Measurements from ENCODE around the gene SMIM33.
"Not testable (repeated sequence)": the region's sequence is repeated elsewhere in the genome, so short reads cannot be mapped to it uniquely, and the experiment has no call there.

Gene SMIM33

DNA sequence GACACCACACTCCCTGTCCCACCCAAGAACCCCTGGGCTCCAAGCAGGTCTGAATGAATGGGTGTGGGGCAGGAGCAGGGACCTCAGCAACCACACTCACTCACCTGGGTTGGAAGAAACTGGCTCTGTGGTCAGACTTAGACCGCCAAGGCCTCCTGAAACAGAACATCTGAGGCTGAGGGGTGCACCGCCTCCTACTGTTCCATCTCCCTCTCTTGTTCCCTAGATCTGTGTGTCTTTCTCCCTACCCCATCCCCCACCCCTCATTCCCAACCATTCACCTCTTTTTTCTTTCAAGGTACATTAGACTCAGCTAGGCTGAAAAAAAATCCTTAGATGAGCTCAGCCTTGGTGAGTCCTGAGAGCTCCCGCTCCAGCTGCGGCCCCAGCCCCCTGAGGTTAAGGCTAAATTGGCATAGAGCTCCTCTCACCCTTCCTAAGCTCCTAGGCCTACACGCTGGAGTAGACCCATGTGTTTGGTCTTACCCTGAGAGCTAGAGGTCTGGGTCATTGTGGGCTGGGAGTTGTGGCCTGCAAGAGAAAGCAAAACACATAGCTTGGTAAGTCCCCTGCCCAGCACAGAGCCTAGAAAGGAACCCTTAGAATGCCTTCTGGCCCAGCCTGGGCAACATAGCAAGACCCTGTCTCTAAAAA, 13.0 kb upstream of the SMIM33 start:
- no peak for DNase-seq

DNA sequence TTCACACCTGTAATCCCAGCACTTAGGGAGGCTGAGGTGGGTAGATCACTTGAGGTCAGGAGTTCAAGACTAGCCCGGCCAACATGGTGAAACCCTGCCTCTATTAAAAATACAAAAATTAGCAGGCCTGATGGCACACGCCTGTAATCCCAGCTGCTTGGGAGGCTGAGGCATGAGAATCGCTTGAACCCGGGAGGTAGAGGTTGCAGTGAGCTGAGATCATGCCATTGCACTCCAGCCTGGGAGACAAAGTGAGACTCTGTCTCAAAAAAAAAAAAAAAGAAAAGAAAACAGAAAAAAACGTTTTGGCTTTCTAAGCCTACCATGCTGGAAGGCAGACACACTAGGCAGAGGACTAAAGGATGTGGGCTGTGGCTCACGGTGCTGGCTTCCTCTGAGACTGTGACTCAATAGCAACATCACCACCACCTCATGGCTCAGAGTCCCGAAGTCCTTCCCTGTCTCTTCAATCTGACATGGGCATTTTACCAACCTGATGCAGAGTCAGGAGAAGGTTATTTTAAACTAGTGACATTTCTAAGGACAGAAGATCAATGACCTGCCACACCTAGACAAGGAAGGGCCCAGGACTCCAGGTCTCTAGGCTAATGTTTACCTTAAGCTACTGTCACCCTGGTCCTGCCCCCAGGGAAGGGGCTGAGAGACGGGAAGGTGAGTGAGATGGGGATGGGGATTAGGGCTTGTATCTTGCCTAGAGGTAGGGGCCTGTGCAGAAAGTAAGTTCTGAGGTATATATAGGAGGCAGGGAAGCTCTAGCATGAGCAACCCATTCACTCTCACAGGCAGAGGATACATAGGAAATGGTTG, 12.0 kb upstream of the SMIM33 start:
- DNase-seq, result no peak

DNA sequence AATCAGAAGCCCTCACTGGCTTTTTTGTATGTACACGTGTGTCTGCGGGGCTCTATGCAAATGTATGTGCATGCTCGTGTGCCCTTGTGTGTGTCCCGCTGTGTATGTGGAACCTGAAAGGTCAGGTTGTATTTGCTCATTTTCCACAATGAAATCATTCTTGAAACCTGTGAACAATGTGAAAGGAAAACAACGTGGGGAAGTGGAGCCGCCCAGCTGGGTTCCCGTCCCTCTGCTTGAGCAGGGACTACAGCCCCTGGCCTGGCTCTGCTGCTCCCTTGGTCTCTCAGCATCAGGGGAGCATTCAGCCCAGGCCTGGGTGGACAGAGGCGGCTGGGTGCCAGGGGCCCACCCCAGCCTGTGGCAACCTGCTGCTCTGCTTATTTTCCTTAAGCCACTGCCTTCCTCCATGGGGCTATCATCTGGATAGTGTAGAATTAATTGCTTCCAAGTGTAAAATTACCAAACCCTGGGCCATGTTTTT, 11.3 kb upstream of the SMIM33 start:
- no peak for DNase-seq

DNA sequence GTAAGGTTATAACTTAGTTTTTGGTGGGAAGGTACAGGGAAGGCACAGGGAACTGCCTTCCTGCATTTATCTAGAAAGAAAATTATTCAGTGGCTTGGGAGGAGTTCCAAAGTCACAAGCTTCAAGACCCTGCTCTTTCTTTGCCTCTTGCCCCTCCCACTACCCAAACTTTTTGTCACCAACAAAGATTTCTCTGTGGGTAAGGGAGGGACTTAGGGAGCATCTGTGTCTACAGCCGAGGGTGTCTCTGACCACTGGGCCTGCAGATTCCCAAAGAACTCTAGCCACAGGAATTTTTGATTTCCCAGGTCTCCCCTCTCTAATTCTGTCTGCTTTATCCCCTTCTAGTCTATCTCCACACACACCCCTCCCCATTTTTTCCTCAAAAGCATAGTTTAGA, 10.3 kb upstream of the SMIM33 start:
- no peak for DNase-seq

DNA sequence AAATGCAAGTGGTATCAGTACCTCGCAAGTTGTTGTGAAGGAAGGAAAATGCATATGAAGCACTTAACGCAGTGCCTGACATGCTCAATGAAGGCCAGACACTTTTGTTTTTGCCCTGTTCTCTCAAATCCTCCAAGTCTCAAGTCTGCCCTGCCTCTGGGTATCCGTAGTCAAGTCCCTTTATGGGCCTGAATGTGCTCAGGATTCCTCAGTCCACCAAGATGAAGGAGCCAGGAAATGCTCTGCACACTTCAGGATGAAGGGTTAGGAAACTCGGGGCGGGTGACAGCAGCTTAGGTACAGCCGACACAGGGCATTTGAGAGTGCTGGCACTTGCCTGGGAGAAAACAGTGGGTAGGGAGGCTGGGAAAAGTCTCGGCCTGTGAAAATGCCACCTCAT, 9.6 kb upstream of the SMIM33 start:
- DNase-seq, result no peak

DNA sequence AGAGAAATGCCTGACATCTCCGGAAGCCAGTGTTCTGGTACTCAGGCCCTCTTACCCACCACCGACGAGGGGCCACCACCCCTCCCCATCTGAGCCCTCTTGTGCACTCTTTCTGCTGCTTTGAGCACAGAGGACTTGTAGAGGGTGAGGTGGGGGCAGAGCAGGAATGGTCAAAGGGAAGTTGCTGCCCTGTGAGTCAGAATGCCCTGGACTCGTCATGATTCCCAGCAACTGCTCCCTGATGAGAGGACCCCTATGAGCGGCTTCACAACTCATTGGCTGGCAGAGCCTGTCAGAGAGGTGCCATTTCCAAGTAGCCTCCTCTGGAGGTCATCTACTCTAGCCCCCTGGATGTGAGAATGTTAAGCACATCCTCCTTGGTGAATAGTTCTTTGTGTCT, 9.1 kb upstream of the SMIM33 start:
- no peak for DNase-seq

DNA sequence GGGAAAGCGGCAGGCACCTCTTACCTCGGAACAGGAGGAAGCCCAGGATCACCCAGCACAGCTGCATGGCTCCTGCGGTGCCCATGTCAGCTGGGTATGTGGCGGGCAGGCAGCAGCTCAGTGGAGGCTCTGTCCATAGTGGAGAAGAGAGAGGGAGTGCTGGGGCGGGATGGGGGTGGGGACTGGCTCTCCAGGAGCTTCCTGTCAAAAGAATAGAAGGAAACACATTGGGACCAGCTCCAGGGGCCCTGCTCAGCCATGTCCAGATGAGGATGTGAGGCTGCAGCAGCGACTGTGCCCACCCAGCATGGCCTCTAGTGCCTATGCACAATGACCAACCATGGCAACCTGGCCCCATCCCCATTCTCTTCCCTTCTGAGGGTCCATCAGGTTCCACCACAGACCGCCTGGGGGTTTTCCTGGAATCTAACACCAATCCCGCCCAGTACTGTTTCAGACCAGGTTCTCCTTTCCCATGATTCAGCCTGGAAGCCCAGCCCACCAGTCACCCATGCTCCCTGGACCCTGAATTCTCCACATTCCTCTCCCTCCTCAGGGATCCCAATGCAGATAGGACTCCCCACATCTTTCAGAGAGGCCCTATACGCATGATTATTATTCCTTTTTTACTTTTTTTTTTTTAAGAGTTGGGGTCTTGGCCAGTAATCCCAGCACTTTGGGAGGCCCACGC, 8.1 kb upstream of the SMIM33 start, which contains the start of gene ECSCR:
Gene ECSCR, minus strand, starts transcription at position 158 of the 691 bp plus-strand sequence. Its CDS starts 73 bp downstream, at position 85.
- no peak for DNase-seq

DNA sequence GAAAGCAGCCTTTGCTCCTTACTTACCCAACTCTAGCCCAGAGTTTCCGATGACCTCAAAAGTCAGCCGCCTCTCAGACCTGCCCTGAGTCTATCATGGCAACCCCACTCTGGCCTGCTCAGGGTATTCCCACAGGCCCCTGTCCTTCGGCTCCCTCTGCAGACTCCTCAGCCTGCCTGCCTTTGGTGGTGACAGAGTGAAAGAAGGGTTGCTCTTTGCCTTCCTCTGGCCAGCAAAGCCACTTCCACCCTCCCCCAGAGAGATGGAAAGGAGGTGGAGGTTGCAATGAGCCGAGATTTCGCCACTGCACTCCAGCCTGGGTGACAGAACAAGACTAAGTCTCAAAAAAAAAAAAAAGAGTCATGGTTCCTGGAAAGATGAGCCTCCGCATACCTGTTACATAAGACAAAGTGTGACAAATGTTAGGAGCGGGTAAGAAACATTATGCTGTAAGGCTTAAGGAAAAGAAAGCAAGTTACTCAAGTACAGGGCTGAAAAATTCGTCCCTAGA, 2.3 kb upstream of the SMIM33 start:
- no peak for DNase-seq

DNA sequence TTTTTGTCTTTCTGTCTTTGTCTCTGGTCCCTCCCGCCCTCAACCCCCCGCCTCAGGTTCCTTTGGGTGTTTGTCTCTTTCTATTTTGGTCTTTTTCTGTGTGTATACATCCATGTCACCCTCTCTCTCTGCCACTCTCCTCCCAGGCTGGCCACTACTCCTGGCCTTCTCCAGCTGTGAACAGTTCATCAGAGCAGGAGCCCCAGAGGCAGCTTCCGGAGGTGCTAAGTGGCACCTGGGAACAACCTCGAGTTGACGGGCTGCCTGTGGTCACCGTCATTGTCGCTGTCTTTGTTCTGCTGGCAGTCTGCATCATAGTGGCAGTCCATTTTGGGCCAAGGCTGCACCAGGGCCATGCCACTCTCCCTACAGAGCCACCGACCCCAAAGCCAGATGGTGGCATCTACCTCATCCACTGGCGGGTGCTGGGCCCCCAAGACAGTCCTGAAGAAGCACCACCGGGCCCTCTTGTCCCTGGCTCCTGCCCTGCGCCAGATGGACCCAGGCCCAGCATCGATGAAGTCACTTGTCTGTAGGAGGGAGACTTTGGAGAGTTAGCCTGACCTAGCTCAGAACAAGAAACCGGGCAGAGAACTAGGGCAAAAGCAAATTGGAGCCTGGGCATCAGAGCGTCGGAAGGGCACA, 1.7 kb downstream of the SMIM33 start:
- DNase-seq, result peak in 1 of 2 experiments; percentile 10

DNA sequence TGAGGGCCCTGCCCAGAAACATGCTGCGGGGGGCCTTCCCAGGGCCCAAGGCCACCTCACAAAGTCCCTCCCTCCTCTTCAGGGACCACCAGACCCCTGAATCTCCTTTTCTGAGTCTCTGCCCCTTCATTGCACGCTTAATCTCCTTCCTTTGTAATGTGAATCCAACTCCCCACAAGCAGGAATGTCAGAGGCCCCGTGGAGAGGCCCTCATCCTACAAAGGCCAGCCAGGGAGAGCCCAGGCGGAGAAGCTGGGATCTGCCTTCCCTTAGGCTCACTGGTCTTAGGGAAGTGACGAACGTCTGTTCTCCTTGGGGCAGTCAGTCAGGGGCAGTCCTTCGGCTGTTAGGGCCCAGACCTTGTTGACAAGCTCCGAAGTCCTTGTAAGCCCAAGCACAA, 2.3 kb downstream of the SMIM33 start:
- no peak for DNase-seq

DNA sequence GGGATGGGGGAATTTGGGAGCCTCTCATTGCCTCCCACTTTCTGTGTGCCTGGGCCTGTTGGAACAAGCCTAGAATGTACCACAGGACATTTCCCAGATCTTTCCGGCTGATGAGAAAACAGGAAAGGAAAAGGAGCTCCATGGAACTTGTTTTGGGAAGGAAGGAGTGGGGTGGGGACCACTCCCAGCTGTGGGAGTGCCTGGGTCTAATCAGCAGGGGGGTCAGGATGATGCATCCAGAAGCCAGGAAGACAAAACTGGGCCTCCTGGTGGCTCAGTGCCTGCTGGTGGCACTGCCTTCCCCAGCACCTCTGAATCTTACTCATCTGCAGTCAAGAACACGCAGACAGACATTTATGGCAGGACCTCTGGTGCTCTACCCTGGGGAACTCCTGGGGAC, 2.8 kb downstream of the SMIM33 start:
- DNase-seq, result no peak

DNA sequence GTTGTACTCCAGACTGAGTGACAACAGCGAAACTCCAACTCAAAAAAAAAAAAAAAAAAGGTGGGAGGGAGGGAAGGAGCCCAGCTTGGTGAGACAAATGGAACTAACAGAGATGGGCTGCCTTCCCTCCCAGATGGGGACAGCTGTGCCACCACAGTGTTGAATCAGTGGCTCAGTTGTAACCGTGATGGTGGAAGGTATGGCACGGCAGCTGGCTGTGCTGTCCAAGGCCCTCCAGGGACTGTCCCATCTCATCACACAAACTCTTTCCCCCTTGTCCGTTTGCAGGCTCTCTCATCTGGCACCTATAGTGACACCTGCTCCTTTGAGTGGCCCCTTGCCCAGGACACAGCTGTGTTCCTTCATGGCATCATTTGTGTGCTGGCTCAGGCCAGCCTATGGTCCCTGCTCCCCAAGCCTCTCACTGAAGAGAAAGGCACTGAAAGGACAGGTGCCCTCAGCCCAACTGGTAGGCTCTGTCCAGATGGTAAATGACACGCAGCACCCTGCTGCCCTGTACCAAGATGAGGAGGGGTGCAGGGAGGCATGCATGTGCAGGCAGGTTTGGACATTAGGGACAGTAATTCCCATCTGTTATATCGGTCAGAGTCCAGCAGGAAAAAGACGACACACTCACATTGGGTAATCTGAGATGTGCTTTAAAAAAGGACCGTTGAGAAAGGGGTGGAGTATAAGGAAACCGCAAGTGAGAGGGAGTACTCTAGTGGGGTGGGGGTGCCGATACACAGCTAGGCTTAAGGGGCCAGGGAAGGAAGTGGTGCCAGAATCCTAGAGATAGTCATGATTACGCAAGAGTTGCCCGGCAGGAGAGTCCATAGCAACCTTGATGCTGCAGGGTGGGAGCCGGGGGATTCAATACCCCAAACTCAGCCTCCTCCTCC, 4.3 kb downstream of the SMIM33 start:
- no peak for DNase-seq

DNA sequence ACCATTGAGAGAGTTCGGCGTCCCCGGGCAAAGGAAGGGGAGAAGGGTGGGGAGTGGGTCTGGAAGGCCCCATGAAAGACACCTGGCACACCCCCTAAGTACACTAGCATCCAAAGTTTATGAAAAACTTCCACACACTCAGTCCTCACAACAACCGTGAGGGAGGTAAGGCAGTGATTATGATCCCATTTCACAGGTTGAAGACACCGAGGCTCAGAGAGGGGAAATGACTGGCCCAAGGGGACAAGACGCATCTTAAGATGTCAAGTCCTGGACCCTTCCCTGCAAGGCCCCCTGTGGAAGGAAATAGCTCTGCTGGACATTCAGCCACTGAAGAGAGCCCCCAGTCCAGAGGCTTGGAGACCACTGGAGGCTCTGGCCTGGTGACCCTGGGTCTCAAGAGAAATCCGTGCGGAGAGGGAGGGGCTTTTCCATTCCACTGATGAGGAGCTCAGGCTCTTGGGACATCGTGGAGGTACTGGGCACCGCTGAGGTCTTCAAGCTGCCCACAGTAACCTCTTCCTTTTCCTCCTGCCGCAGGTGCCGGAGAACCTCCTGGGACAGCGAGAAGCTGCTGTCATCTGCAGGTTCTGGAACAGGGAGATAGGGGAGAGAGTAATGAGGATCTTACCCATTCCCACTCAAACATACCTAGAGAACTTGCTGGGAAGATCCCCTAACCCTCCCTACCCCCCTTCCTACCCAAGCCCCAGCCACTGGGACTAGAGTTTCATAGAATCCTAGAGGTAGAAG, 5.2 kb downstream of the SMIM33 start:
- DNase-seq, result no peak

DNA sequence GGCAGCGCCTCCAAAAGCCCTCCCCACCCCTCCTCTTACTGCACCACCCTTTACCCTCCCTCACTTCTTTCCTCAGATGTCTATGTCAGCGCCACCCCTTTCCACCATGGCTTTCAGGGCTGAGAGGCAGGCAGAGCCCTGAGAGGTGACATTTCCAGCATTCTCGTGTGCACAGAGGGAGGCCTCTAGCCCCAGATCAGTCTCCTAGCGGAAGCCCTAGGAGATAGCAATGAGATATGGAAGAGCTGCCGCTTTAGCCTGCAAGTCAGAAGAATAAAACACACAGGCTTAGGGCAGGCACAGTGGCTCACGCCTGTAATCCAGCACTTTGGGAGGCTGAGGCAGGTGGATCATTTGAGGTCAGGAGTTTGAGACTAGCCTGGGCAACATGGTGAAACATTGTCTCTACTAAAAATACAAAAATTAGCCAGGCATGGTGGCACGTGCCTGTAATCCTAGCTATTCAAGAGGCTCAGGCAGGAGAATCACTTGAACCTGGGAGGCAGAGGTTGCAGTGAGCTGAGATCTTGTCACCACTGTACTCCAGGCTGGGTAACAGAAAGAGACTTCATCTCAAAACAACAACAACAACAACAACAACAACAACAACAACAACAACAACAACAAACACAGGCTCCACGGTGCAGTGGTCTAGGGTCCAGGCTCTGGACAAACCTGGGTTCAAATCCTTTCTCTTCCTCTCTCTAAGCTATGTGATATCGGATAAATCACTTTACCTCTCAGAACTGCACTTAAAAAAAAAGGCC, 8.0 kb downstream of the SMIM33 start:
- not testable (repeated sequence) for DNase-seq

DNA sequence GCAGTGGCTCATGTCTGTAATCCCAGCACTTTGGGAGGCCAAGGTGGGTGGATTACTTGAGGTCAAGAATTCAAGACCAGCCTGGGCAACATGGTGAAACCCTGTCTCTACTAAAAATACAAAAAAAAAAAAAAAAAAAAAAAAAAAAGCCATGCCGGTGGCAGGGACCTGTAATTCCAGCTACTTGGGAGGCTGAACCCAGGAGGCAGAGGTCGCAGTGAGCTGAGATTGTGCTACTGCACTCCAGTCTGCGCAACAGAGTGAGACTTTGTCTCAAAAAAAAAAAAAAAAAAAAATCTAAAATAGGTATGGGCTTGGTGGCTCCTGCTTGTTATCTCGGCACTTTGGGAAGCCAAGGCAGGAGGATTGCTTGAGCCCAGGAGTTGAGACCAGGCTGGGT, 8.9 kb downstream of the SMIM33 start:
- not testable (repeated sequence) for DNase-seq

DNA sequence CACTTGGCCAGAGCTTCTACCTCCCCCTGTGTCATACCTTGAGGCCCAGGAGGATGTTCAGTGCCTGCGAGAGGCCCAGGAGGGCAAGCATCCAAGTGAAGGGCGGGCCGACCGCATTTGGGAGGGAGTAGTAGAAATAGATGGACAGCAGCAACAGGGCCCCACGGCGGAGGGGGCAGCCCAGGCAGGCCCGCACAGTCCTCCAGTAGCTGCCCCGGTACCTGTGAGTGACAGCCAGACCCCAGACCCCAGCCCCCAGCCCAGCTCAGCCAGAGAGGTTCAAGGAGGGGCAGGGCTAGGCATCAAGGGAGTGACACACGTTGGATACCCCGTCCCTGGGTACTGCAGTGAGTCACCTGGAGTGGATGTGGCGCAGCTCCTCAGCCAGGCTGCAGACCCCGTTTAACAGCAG, 10.3 kb downstream of the SMIM33 start:
- no peak for DNase-seq

DNA sequence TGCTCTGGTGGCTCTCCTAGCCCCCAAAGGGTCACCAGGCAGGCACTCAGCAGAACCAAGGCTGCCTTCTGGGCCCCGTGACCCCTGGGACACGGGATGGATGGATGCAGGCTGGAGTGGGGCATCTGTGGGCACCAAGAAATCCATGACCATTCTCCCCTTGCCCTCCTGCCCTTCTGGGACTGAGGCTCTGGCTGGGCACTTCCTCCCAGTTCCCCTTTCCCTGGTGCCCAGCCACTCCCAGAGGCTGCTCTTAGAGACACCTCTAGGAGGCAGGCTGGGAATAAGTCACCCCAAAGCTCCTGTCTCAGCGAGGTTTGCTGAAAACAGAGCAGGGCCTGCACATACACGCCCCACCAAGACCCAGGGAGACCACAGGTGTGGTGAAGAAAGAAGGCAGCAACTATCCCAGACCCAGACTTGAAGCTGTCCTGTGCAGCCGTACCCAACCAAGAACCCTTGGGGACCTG, 10.8 kb downstream of the SMIM33 start:
- DNase-seq, result peak in 1 of 2 experiments; percentile 36

DNA sequence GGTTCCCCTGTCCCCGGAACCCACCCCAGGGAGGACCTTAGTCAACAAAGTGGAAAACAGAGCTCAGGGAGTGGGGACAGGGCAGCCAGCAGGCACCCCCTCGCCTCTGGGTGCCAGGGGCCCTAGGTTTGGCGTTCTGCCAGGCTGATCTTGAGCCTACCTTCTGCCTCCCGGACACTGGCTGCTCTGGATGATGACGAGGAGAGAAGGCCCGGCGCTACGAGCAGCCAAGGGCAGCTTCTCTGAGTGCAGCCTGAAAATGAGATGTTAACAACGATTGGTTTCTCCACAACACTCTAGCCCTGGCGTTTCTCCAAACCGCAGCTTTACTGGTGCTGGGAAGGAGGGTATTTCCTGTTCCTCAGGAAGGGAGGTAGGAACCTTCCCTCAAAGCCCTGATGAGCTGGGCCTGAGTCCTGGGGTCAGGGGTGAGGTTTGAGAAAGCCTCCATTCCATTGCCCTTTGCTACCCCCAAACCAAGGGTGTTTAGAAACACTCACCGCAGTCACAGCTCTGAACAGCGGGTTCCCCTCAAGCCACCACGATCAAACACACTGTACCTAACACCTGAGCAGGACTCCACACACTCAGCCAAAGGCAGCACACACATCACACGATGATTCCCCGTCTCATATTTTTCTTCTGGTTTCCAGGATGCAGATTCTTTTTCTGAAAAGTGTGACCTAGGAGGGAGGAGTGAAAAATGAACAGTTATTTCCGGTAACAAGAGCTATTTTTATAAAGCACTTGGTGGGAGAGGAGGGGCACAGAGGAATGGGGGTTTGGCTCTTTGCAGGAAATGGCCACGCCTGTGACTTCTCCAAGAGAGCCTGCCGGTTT, 11.5 kb downstream of the SMIM33 start, which contains the start of gene STING1:
Gene STING1, minus strand, starts transcription at position 709 of the 840 bp plus-strand sequence. CDS start 1,054 bp downstream, outside the sequence.
- peak; percentile 90 to 94 for DNase-seq

DNA sequence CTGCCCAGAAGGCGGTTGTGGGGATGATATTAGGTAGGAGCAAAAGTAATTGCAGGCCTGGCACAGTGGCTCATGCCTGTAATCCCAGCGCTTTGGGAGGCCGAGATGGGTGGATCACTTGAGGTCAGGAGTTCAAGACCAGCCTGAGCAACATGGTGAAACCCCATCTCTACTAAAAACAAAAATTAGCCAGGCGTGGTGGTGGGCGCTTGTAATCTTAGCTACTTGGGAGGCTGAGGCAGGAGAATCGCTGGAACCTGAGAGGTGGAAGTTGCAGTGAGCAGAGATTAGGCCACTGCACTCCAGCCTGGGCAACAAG, 12.0 kb downstream of the SMIM33 start:
- not testable (repeated sequence) for DNase-seq
